GM12878 (cell line): Measurements from ENCODE around the gene CETN1. TPM values are rescaled to one million over a fixed set of nuclear protein-coding genes. Genes with fewer than 3 reads are reported as not detected.

Experiments used
- ATAC-seq: fragments of 200-7000 bp; cut with Tn5 transposase; 3 replicates; pipeline ENCODE4 v1.9.1; 2020; ENCODE audit warnings: mild to moderate bottlenecking, moderate library complexity
- BruUV-seq: library from RNA; stranded (reverse); fragments of 400-500 nt; replicated peaks from 2 replicates; lab custom pipeline; 2021; lab: Mats Ljungman, UMichigan
- CTCF ChIA-PET: fragments of 300-600 bp; sonication (Branson Sonifier 250); formaldehyde crosslinking; extraction: SDS; loops from one replicate; lab custom pipeline; 2021; ENCODE audit warnings: inconsistent platforms; lab: Yijun Ruan, JAX
- POLR2A ChIA-PET: fragments of 350-600 bp; formaldehyde crosslinking; extraction: SDS; loops from one replicate; lab custom pipeline; 2021; ENCODE audit warnings: inconsistent platforms; lab: Charles Lee
- RAD21 ChIA-PET: fragments of 300-600 bp; sonication (Branson Sonifier 250); formaldehyde crosslinking; loops from one replicate; lab custom pipeline; 2023; ENCODE audit warnings: antibody characterized with exemption; ENCODE audit not compliant: unreplicated experiment; lab: Charles Lee
- SMC1A ChIA-PET: fragments of 300-600 bp; sonication (Branson Sonifier 250); formaldehyde crosslinking; loops from one replicate; lab custom pipeline; 2023; ENCODE audit not compliant: unreplicated experiment, uncharacterized antibody; lab: Charles Lee
- DNase-seq: peaks from one replicate; pipeline ENCODE4 v3.0.0-alpha.2; 2011; ENCODE audit warnings: low read depth, low spot score
- FAIRE-seq: peaks from 3 replicates; lab custom pipeline; 2011; peaks lifted over from hg19 to GRCh38; lab: Jason Lieb, UNC
- H2AFZ ChIP-seq: 2 replicates; pipeline ENCODE4 v1.6.0; 2011; ENCODE audit warnings: low read depth, low read length, control low read depth; ENCODE audit not compliant: control insufficient read depth
- H3K27ac ChIP-seq: 2 replicates; pipeline ENCODE4 v1.5.1; 2011; ENCODE audit warnings: control low read depth; ENCODE audit not compliant: control insufficient read depth, insufficient read depth
- H3K27me3 ChIP-seq, 2 experiments: replicated peaks in 1 of 2; 2 replicates each; pipeline versions ENCODE4 v1.6.0 to v1.6.1; 2011; ENCODE audit warnings: low read length in 1 of 2; ENCODE audit not compliant: control insufficient read depth in 2 of 2, insufficient read depth in 2 of 2
- H3K36me3 ChIP-seq, 2 experiments: 2 replicates each; pipeline ENCODE4 v1.5.1; 2011; ENCODE audit warnings: low read length in 1 of 2; ENCODE audit not compliant: control insufficient read depth in 2 of 2, insufficient read depth in 2 of 2
- H3K4me1 ChIP-seq: 2 replicates; pipeline ENCODE4 v1.6.1; 2011; ENCODE audit warnings: mild to moderate bottlenecking, low read length, moderate library complexity, mixed read lengths; ENCODE audit not compliant: control insufficient read depth, insufficient read depth
- H3K4me2 ChIP-seq: 2 replicates; pipeline ENCODE4 v1.6.0; 2011; ENCODE audit warnings: control low read depth; ENCODE audit not compliant: control insufficient read depth, insufficient read depth
- H3K4me3 ChIP-seq: fragments of 200-600 bp; sonication (generic); 2 replicates; pipeline ENCODE4 v1.5.1; 2016
- H3K79me2 ChIP-seq: 2 replicates; pipeline ENCODE4 v1.6.0; 2011; ENCODE audit warnings: low read length; ENCODE audit not compliant: control insufficient read depth, insufficient read depth
- H3K9ac ChIP-seq: 2 replicates; pipeline ENCODE4 v1.8.0; 2011; ENCODE audit warnings: low read length, control low read depth, mixed read lengths; ENCODE audit not compliant: control insufficient read depth, insufficient read depth
- H3K9me3 ChIP-seq: replicated peaks from 3 replicates; pipeline ENCODE4 v1.5.1; 2011; ENCODE audit warnings: mild to moderate bottlenecking, low read length; ENCODE audit not compliant: control insufficient read depth, insufficient read depth
- H4K20me1 ChIP-seq: 2 replicates; pipeline ENCODE4 v1.6.0; 2011; ENCODE audit not compliant: control insufficient read depth, insufficient read depth
- CREB1 ChIP-seq: IDR thresholded peaks from 2 replicates; pipeline ENCODE4 v1.6.1; 2012; ENCODE audit warnings: low read depth, mild to moderate bottlenecking, inconsistent platforms
- CREM ChIP-seq: IDR thresholded peaks from 2 replicates; pipeline ENCODE4 v1.6.1; 2014; ENCODE audit warnings: antibody characterized with exemption, low read depth
- ELK1 ChIP-seq: IDR thresholded peaks from 2 replicates; pipeline ENCODE4 v1.6.1; 2012; ENCODE audit warnings: low read depth, low read length, improper control_type of control experiment
- GATAD2B ChIP-seq: fragments of 450-650 bp; conservative IDR thresholded peaks from 2 replicates; pipeline ENCODE4 v1.6.1; 2017; ENCODE audit warnings: low read depth, mild to moderate bottlenecking, moderate library complexity
- NRF1 ChIP-seq: conservative IDR thresholded peaks from 2 replicates; pipeline ENCODE4 v1.6.1; 2011; ENCODE audit warnings: mild to moderate bottlenecking, low read depth, low read length, improper control_type of control experiment
- PML ChIP-seq: IDR thresholded peaks from 2 replicates; pipeline ENCODE4 v1.6.1; 2012; ENCODE audit warnings: low read length, inconsistent platforms
- SREBF1 ChIP-seq: IDR thresholded peaks from 2 replicates; pipeline ENCODE4 v1.6.1; 2012; ENCODE audit warnings: mild to moderate bottlenecking, low read length
- STAT1 ChIP-seq: fragments of 450-650 bp; conservative IDR thresholded peaks from 2 replicates; pipeline ENCODE4 v1.6.1; 2014; ENCODE audit warnings: antibody characterized with exemption, mild to moderate bottlenecking
- TARDBP ChIP-seq: IDR thresholded peaks from 2 replicates; pipeline ENCODE4 v1.6.1; 2016; ENCODE audit warnings: borderline replicate concordance
- TCF3 ChIP-seq: IDR thresholded peaks from 2 replicates; pipeline ENCODE4 v1.6.1; 2012; ENCODE audit warnings: low read depth, mild to moderate bottlenecking, low read length, borderline replicate concordance; ENCODE audit not compliant: insufficient read depth
- ZBTB4 ChIP-seq: fragments of 450-650 bp; formaldehyde crosslinking; IDR thresholded peaks from 2 replicates; pipeline ENCODE4 v1.4.0; 2022; ENCODE audit warnings: mild to moderate bottlenecking, moderate library complexity
- WGBS: methylation state at CpG from one replicate; pipeline ENCODE4 v1.1.6; 2016; ENCODE audit warnings: low lambda C conversion rate; ENCODE audit not compliant: insufficient replicate concordance, insufficient coverage; ENCODE audit errors: missing lambda C conversion rate; 5-methylcytosine and 5-hydroxymethylcytosine counted together
- in situ Hi-C: fragments of 300-500 bp; cut with MboI; formaldehyde crosslinking; loops from 9 replicates; pipeline ENCODE4 v1.14.3; 2018; ENCODE audit warnings: mixed read lengths
- intact Hi-C: fragments of 100-400 bp; cut with micrococcal nuclease; formaldehyde crosslinking; loops from one replicate; pipeline ENCODE4 v1.14.2; 2022; ENCODE audit not compliant: unreplicated experiment
- polyA plus RNA-seq, 11 experiments: library from polyadenylated mRNA; depleted of rRNA in 4 of 11; unstranded in 6 of 11; stranded (reverse) in 5 of 11; fragments of >200 nt; fragmentation: Nextera tagmentation in 4 of 11; fragmentation: Illumina TruSeq in 1 of 11; extraction: Ambion mirVana in 4 of 11; extraction: Trizol in 1 of 11; gene quantifications; 1 replicate in 1 of 11; 2 replicates in 10 of 11; pipeline versions ENCODE4 v1.2.1 to v1.2.3, GENCODE V29; 2011 to 2016; ENCODE audit warnings: inconsistent platforms in 2 of 11, missing spikeins in 2 of 11, low read depth in 1 of 11
- total RNA-seq, 4 experiments: library from RNA; depleted of rRNA in 3 of 4; stranded (reverse); fragments of >200 nt in 3 of 4; fragmentation: Illumina TruSeq in 1 of 4; extraction: Trizol in 1 of 4; gene quantifications; 2 replicates each; pipeline versions ENCODE4 v1.2.1 to v1.2.3, GENCODE V29; 2013 to 2021
- TF ChIP-seq, protein P1 (sequence below): fragments of 450-650 bp; IDR thresholded peaks from 2 replicates; pipeline ENCODE4 v1.6.1; 2017; ENCODE audit warnings: mild to moderate bottlenecking, moderate library complexity
- TF ChIP-seq, protein P2 (sequence below): IDR thresholded peaks from 2 replicates; pipeline ENCODE4 v1.6.1; 2012; ENCODE audit warnings: mild to moderate bottlenecking, low read depth, low read length

The CETN1 gene
- total and polyA plus RNA-seq, 10 of the 15 experiments (the other 5 are each of a cell fraction or from before 2014, with no cell fraction given): not detected

GRCh38 chr18:570256-570655 is 9.9 kb upstream of the CETN1 start:
- Histone ChIP-seq H3K9ac (no peak overlapping the region), H3K36me3 (no peaks in the 10 kb centered on the region), H2AFZ (no peak overlapping the region), H4K20me1 (no peaks in the 10 kb centered on the region), H3K27ac (no peak overlapping the region), H3K4me2 (no peak overlapping the region), H3K4me3 (no peak overlapping the region), H3K27me3 (peaks cover 0 to 2% of the 10 kb centered on the region in 2 experiments; a peak in 3 of 4 replicates), H3K4me1 (no peaks in the 10 kb centered on the region), H3K79me2 (no peaks in the 10 kb centered on the region), H3K9me3 (no peaks in the 10 kb centered on the region)
- in situ Hi-C loops (no loop called here), intact Hi-C loops (no loop called here)
- RAD21 ChIA-PET: no interaction called here
- POLR2A ChIA-PET: no interaction called here
- CTCF ChIA-PET: interaction anchor here (1.6 to 1.8 kb wide), 2 partner anchors 26 to 261 kb away, joined by 3 to 4 read pairs; no protein-coding TSS in a partner anchor
- SMC1A ChIA-PET: interaction anchor here (1.0 to 1.7 kb wide), 4 partner anchors 10 to 276 kb away, joined by 3 to 4 read pairs (median 3); no protein-coding TSS in a partner anchor
- no TSS peak for BruUV-seq
- 14% methylated on average over 3 of the region's 3 CpGs for WGBS
- no peak for ATAC-seq
- no peak for FAIRE-seq
- no peak for DNase-seq
- TF ChIP-seq NRF1 (no peak), STAT1 (no peak), PML (no peak), CREM (no peak), ZBTB4 (CRISPR knock-in tag) (no peak), TCF3 (no peak), ELK1 (no peak), SREBF1 (no peak), GATAD2B (no peak), CREB1 (no peak), TARDBP (no peak)
- TF ChIP-seq, protein P1, sequence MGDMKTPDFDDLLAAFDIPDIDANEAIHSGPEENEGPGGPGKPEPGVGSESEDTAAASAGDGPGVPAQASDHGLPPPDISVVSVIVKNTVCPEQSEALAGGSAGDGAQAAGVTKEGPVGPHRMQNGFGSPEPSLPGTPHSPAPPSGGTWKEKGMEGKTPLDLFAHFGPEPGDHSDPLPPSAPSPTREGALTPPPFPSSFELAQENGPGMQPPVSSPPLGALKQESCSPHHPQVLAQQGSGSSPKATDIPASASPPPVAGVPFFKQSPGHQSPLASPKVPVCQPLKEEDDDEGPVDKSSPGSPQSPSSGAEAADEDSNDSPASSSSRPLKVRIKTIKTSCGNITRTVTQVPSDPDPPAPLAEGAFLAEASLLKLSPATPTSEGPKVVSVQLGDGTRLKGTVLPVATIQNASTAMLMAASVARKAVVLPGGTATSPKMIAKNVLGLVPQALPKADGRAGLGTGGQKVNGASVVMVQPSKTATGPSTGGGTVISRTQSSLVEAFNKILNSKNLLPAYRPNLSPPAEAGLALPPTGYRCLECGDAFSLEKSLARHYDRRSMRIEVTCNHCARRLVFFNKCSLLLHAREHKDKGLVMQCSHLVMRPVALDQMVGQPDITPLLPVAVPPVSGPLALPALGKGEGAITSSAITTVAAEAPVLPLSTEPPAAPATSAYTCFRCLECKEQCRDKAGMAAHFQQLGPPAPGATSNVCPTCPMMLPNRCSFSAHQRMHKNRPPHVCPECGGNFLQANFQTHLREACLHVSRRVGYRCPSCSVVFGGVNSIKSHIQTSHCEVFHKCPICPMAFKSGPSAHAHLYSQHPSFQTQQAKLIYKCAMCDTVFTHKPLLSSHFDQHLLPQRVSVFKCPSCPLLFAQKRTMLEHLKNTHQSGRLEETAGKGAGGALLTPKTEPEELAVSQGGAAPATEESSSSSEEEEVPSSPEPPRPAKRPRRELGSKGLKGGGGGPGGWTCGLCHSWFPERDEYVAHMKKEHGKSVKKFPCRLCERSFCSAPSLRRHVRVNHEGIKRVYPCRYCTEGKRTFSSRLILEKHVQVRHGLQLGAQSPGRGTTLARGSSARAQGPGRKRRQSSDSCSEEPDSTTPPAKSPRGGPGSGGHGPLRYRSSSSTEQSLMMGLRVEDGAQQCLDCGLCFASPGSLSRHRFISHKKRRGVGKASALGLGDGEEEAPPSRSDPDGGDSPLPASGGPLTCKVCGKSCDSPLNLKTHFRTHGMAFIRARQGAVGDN: no peak
- TF ChIP-seq, protein P2, sequence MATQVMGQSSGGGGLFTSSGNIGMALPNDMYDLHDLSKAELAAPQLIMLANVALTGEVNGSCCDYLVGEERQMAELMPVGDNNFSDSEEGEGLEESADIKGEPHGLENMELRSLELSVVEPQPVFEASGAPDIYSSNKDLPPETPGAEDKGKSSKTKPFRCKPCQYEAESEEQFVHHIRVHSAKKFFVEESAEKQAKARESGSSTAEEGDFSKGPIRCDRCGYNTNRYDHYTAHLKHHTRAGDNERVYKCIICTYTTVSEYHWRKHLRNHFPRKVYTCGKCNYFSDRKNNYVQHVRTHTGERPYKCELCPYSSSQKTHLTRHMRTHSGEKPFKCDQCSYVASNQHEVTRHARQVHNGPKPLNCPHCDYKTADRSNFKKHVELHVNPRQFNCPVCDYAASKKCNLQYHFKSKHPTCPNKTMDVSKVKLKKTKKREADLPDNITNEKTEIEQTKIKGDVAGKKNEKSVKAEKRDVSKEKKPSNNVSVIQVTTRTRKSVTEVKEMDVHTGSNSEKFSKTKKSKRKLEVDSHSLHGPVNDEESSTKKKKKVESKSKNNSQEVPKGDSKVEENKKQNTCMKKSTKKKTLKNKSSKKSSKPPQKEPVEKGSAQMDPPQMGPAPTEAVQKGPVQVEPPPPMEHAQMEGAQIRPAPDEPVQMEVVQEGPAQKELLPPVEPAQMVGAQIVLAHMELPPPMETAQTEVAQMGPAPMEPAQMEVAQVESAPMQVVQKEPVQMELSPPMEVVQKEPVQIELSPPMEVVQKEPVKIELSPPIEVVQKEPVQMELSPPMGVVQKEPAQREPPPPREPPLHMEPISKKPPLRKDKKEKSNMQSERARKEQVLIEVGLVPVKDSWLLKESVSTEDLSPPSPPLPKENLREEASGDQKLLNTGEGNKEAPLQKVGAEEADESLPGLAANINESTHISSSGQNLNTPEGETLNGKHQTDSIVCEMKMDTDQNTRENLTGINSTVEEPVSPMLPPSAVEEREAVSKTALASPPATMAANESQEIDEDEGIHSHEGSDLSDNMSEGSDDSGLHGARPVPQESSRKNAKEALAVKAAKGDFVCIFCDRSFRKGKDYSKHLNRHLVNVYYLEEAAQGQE: no peak
